GM12801 (cell line): ENCODE measurements around the gene LTBP1.

Experiments
- CTCF ChIP-seq: IDR thresholded peaks from one replicate; pipeline ENCODE4 v1.5.1; 2011; ENCODE audit warnings: control low read depth; ENCODE audit not compliant: insufficient read length; ENCODE audit errors: extremely low read depth

LTBP1 gene

GRCh38 chr2:33441235-33441810, 494.6 kb downstream of the LTBP1 start:
- no peak for TF ChIP-seq CTCF

- TF ChIP-seq CTCF, result no peak
Observed at GRCh38 chr2:33442528-33443079, 495.9 kb downstream of the LTBP1 start.

- TF ChIP-seq CTCF, result no peak
Observed at GRCh38 chr2:33443274-33443829, 496.6 kb downstream of the LTBP1 start.

GRCh38 chr2:33444967-33445366, 498.2 kb downstream of the LTBP1 start:
- TF ChIP-seq CTCF, result no peak

- no peak for TF ChIP-seq CTCF
Observed at GRCh38 chr2:33448220-33448899, 501.6 kb downstream of the LTBP1 start.
